ENCODE data around the gene FILIP1L. TPM values are rescaled to one million over a fixed set of nuclear protein-coding genes. Genes with fewer than 3 reads are reported as not detected.
A peak's percentile ranks its signal among the peaks of the same experiment; 100 is the strongest.

The FILIP1L gene
- total and polyA plus RNA-seq, 2 experiments from 2014 or later = 0.45 to 0.82 TPM

GRCh38 chr3:100090669-100091005, 23.7 kb downstream of the FILIP1L start:
- TF ChIP-seq, protein P1, sequence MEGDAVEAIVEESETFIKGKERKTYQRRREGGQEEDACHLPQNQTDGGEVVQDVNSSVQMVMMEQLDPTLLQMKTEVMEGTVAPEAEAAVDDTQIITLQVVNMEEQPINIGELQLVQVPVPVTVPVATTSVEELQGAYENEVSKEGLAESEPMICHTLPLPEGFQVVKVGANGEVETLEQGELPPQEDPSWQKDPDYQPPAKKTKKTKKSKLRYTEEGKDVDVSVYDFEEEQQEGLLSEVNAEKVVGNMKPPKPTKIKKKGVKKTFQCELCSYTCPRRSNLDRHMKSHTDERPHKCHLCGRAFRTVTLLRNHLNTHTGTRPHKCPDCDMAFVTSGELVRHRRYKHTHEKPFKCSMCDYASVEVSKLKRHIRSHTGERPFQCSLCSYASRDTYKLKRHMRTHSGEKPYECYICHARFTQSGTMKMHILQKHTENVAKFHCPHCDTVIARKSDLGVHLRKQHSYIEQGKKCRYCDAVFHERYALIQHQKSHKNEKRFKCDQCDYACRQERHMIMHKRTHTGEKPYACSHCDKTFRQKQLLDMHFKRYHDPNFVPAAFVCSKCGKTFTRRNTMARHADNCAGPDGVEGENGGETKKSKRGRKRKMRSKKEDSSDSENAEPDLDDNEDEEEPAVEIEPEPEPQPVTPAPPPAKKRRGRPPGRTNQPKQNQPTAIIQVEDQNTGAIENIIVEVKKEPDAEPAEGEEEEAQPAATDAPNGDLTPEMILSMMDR (IDR thresholded peaks at IDR 0.05; ENCODE audit: low read depth, low read length) = no peak
- no peaks in the 10 kb centered on the region for H3K4me1 ChIP-seq (ENCODE audit: low read depth)
- no peak overlapping the region for H3K27ac ChIP-seq

GRCh38 chr3:100089812-100090668, 24.3 kb downstream of the FILIP1L start:
- H3K27ac ChIP-seq = no peak overlapping the region

More at GRCh38 chr3:100090669-100091005, 23.7 kb downstream of the FILIP1L start:
- Histone ChIP-seq H3K9me3 (ENCODE audit: low read depth) (no peaks in the 10 kb centered on the region), H3K27me3 (no peaks in the 10 kb centered on the region), H3K4me3 (no peak overlapping the region), H3K36me3 (no peaks in the 10 kb centered on the region)
- no peak for DNase-seq (ENCODE audit: low read depth in 1 of 2, low spot score in 1 of 2)

DNA sequence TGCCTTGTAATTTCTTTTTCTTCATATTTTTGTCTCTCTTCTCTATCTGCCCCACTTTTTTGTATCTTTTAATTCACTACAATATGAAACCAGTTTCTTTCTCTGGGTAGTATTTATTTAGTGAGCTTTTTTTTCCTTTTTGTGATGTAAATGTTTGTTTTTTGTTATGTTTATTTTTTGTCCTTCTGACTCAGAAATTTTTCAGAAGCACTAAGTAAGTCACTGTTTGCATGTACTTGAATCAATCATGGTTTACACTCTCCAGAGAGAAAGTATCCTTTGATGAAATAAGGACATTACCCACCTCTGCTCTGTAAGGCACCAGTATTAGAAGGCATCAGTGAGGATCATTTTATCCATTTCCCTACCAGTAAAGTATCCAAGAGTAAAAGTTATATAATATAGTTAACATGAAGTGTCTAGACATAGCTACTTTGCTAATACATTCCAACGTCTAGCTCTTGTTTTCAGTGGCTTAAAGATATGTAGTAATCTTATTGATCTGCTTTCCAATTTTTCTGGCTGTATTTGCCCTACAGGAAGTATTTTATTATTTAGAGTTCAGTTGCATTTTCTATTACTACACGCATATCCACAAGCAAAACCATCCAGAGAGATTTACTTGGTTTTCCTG, 25.4 kb downstream of the FILIP1L start:
- no peak for DNase-seq (ENCODE audit: low read depth in 1 of 2, low spot score in 1 of 2)
- no peaks in the 10 kb centered on the region for H3K4me1 ChIP-seq (ENCODE audit: low read depth)
- H3K4me3 ChIP-seq = no peak overlapping the region
- H3K9me3 ChIP-seq (ENCODE audit: low read depth) = no peaks in the 10 kb centered on the region
- H3K27me3 ChIP-seq = no peaks in the 10 kb centered on the region
- TF ChIP-seq, protein P1 (IDR thresholded peaks at IDR 0.05; ENCODE audit: low read depth, low read length) = no peak
- no peak overlapping the region for H3K27ac ChIP-seq
- H3K36me3 ChIP-seq = no peaks in the 10 kb centered on the region

More at GRCh38 chr3:100089812-100090668, 24.3 kb downstream of the FILIP1L start:
- H3K4me3 ChIP-seq = no peak overlapping the region
- no peaks in the 10 kb centered on the region for H3K36me3 ChIP-seq
- H3K4me1 ChIP-seq (ENCODE audit: low read depth) = no peaks in the 10 kb centered on the region
- DNase-seq (ENCODE audit: low read depth in 1 of 2, low spot score in 1 of 2) = peak in 1 of 2 donors; percentile 76
- TF ChIP-seq, protein P1 (IDR thresholded peaks at IDR 0.05; ENCODE audit: low read depth, low read length) = peak; percentile 68
- no peaks in the 10 kb centered on the region for H3K27me3 ChIP-seq
- H3K9me3 ChIP-seq (ENCODE audit: low read depth) = no peaks in the 10 kb centered on the region

DNA sequence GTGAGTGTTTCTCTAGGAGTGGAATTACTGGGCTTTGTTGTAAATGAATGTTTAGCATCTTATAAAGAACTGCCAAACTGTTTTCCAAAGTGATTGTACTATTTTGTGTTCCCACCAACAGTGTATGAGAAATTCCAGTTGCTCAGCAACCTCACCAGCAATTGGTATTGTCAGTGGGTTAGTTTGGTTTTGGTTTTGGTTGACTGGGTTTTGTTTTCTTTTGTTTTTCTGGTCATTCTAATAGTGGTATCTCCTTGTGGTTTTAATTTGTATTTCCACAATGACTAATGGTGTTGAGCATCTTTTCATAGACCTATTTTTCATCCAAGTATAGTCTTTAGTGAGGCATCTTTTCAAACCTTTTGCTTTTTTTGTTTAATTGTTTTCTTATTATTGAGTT, 27.1 kb downstream of the FILIP1L start:
- H3K36me3 ChIP-seq = no peaks in the 10 kb centered on the region
- DNase-seq (ENCODE audit: low read depth in 1 of 2, low spot score in 1 of 2) = peak in 1 of 2 donors; percentile 61
- H3K4me1 ChIP-seq (ENCODE audit: low read depth) = peaks cover 2% of the 10 kb centered on the region
- H3K27ac ChIP-seq = no peak overlapping the region
- H3K27me3 ChIP-seq = no peaks in the 10 kb centered on the region
- H3K4me3 ChIP-seq = no peak overlapping the region
- TF ChIP-seq, protein P1 (IDR thresholded peaks at IDR 0.05; ENCODE audit: low read depth, low read length) = no peak
- H3K9me3 ChIP-seq (ENCODE audit: low read depth) = no peaks in the 10 kb centered on the region

DNA sequence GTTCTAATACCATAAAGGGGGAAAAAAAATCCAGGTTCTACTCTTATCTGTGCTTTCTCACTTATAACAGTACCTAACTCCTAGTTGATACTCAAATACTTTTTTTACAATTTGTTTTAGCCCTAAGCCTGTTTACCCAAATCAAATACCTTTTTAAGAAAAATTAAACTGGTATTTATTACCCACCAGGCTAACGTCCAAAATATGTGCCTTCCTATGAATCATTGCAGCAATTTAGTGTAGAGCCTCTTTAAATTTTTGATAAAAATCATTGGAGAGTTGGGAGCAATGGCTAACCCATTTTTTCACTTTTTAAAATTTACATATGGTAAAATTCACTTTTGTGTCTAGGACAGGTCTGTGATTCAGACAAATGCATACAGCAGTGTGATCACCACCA, 27.9 kb downstream of the FILIP1L start:
- Histone ChIP-seq H3K36me3 (no peaks in the 10 kb centered on the region), H3K9me3 (ENCODE audit: low read depth) (no peaks in the 10 kb centered on the region), H3K27me3 (no peaks in the 10 kb centered on the region), H3K4me1 (ENCODE audit: low read depth) (peaks cover 3% of the 10 kb centered on the region), H3K27ac (no peak overlapping the region), H3K4me3 (no peak overlapping the region)
- no peak for DNase-seq (ENCODE audit: low read depth in 1 of 2, low spot score in 1 of 2)
- TF ChIP-seq, protein P1 (IDR thresholded peaks at IDR 0.05; ENCODE audit: low read depth, low read length) = no peak
